ENCODE results near the gene HOXA6. TPM values are rescaled to one million over a fixed set of nuclear protein-coding genes. Genes with fewer than 3 reads are reported as not detected.

Gene HOXA6
- total RNA-seq, 1 experiment from 2014 or later, result not detected

DNA sequence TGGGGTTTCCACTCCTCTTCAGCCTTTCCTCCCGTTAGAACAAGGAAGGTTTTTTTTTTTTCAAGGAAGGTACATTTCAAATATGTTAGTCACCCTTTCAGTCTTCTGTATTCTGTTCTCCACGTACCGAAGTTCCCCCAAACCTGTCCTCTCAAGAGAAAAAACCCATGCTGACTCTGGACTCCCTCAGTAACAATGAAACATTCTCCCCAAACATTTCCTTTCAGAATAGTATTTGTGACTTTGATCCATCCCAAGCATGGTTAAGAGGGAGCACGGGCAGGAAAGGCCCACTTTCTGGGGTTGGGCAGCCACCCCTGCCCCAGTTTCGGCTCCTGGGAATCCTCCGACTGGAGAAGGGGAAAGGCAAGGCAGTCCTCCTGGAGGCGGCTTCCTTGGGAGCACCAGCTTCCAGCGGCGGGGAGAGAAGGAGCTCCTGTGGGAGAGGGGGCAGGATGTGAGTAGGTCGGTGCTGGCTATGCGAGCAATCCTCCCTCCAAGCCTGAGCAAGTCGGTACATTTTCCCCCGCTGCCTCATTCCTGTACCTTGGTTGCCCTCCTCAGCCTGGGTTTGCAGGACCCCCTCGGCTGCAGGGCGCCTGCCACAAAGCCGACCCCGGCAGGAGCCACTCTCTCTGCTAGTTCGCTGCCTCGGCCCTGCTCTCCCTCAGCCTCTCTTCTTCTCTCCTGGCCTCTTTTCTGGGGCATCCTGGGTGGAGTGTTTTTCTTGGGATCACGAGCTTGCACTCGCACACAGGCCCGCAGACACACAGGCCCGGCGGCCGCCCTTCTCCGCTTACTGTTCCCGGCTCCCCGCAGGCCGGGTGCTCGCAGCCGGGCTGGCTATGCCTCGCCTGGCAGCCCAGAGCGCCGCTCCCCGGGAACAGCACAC is 49.6 kb downstream of the HOXA6 start:
- no peak overlapping the region for H3K4ac ChIP-seq (ENCODE audit: low read depth, low read length)
- no peak overlapping the region for H4K91ac ChIP-seq (ENCODE audit: insufficient read length, low read depth, low read length)
- no peak overlapping the region for H3K27ac ChIP-seq (ENCODE audit: insufficient read length, low read depth, low read length)
- no peaks in the 10 kb centered on the region for H3K79me2 ChIP-seq (ENCODE audit: insufficient read depth, low read length)
- H3K27me3 ChIP-seq (ENCODE audit: insufficient read depth, low read length), result peaks cover 95% of the 10 kb centered on the region
- H3K18ac ChIP-seq (ENCODE audit: insufficient read length, low read depth, low read length), result no peak overlapping the region
- peaks cover 38 to 65% of the 10 kb centered on the region in 2 experiments for H3K4me1 Mint-ChIP-seq
- H3K27ac Mint-ChIP-seq, result no peak overlapping the region
- TF ChIP-seq, protein P1, sequence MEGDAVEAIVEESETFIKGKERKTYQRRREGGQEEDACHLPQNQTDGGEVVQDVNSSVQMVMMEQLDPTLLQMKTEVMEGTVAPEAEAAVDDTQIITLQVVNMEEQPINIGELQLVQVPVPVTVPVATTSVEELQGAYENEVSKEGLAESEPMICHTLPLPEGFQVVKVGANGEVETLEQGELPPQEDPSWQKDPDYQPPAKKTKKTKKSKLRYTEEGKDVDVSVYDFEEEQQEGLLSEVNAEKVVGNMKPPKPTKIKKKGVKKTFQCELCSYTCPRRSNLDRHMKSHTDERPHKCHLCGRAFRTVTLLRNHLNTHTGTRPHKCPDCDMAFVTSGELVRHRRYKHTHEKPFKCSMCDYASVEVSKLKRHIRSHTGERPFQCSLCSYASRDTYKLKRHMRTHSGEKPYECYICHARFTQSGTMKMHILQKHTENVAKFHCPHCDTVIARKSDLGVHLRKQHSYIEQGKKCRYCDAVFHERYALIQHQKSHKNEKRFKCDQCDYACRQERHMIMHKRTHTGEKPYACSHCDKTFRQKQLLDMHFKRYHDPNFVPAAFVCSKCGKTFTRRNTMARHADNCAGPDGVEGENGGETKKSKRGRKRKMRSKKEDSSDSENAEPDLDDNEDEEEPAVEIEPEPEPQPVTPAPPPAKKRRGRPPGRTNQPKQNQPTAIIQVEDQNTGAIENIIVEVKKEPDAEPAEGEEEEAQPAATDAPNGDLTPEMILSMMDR (conservative IDR thresholded peaks at IDR 0.05), result no peak
- H3K4me1 ChIP-seq (ENCODE audit: insufficient read depth, low read length), result no peaks in the 10 kb centered on the region
- no peaks in the 10 kb centered on the region for H3K36me3 Mint-ChIP-seq (ENCODE audit: insufficient read depth in 1 of 3, low read depth in 3 of 3)
- no peak overlapping the region for H3K23ac ChIP-seq (ENCODE audit: insufficient read length, low read depth, low read length)
- H3K23me2 ChIP-seq (ENCODE audit: insufficient read length, low read depth, low read length, poor library complexity, severe bottlenecking), result peaks cover 7% of the 10 kb centered on the region
- H3K79me1 ChIP-seq (ENCODE audit: insufficient read depth, low read depth, low read length, poor library complexity, severe bottlenecking), result no peaks in the 10 kb centered on the region
- H2BK20ac ChIP-seq (ENCODE audit: low read depth, low read length, poor library complexity, severe bottlenecking), result no peak overlapping the region
- WGBS (ENCODE audit: extremely low coverage, insufficient read length, low lambda C conversion rate), result no CpG with 5 or more reads among the region's 35 CpGs
- H3K9me3 Mint-ChIP-seq, result peaks cover 7 to 31% of the 10 kb centered on the region in 2 experiments
- H2BK15ac ChIP-seq (ENCODE audit: low read depth, low read length), result no peak overlapping the region
- H3K14ac ChIP-seq (ENCODE audit: insufficient read depth, low read length), result no peak overlapping the region
- H2BK5ac ChIP-seq (ENCODE audit: insufficient read length, low read length), result no peak overlapping the region
- H4K5ac ChIP-seq (ENCODE audit: insufficient read length, low read depth, low read length), result no peak overlapping the region
- no peak overlapping the region for H2AK5ac ChIP-seq (ENCODE audit: insufficient read length, low read length)
- peak overlapping the region in 1 of 2 experiments; percentile 86; a peak in 3 of 5 replicates for H3K4me3 Mint-ChIP-seq
- H3T11ph ChIP-seq (ENCODE audit: low read length), result no peak overlapping the region
- no peak overlapping the region for H2AFZ ChIP-seq (ENCODE audit: low read length)
- H3K27me3 Mint-ChIP-seq (ENCODE audit: low read depth), result peaks cover 100% of the 10 kb centered on the region
- H2BK120ac ChIP-seq (ENCODE audit: low read depth, low read length, poor library complexity, severe bottlenecking), result no peak overlapping the region
- no peak overlapping the region for H3K56ac ChIP-seq (ENCODE audit: insufficient read length, low read depth, low read length)
- no peak overlapping the region for H3K9ac ChIP-seq (ENCODE audit: extremely low read depth, insufficient read length, low read length)
- H2BK12ac ChIP-seq (ENCODE audit: insufficient read length, low read depth, low read length), result no peak overlapping the region
- no peaks in the 10 kb centered on the region for H3K9me3 ChIP-seq (ENCODE audit: control insufficient read depth, low read depth, low read length)
- H3K4me2 ChIP-seq (ENCODE audit: insufficient read depth, insufficient read length, low read length), result no peak overlapping the region
- DNase-seq, result no peak
- peaks cover 2% of the 10 kb centered on the region for H4K20me1 ChIP-seq (ENCODE audit: control insufficient read depth, insufficient read depth, insufficient read length)
- no peak overlapping the region for H4K8ac ChIP-seq (replicated peaks; ENCODE audit: insufficient read length, low read depth, low read length)

All from H9 (cell line).